Measurements from ENCODE around the gene GMPPB. TPM values are rescaled to one million over a fixed set of nuclear protein-coding genes. Genes with fewer than 3 reads are reported as not detected.

Gene GMPPB
- total RNA-seq, 2 donors from 2014 or later = 12.0 to 21.7 TPM

DNA sequence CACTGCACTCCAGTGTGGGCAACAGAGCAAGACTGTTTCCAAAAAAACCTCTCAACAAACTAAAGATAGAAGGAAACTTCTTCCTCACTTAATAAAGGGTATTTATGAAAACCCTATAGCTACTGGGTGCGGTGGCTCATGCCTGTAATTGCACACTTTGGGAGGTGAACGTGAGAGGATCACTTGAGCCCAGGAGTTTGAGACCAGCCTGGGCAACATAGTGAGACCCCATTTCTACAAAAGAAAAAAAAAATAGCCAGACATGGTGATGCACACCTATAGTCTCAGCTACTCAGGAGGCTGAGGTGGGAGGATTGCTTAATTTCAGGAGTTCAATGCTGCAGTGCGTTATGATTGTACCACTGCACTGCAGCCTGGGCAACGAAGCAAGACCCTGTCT, 40.2 kb upstream of the GMPPB start:
- H3K9me3 ChIP-seq = no peaks in the 10 kb centered on the region
- DNase-seq (ENCODE audit: low spot score) = no peak
- no peak overlapping the region for H3K27ac ChIP-seq
- no peaks in the 10 kb centered on the region for H3K4me1 ChIP-seq
- no peak overlapping the region for H3K4me3 ChIP-seq
- TF ChIP-seq, protein P1, sequence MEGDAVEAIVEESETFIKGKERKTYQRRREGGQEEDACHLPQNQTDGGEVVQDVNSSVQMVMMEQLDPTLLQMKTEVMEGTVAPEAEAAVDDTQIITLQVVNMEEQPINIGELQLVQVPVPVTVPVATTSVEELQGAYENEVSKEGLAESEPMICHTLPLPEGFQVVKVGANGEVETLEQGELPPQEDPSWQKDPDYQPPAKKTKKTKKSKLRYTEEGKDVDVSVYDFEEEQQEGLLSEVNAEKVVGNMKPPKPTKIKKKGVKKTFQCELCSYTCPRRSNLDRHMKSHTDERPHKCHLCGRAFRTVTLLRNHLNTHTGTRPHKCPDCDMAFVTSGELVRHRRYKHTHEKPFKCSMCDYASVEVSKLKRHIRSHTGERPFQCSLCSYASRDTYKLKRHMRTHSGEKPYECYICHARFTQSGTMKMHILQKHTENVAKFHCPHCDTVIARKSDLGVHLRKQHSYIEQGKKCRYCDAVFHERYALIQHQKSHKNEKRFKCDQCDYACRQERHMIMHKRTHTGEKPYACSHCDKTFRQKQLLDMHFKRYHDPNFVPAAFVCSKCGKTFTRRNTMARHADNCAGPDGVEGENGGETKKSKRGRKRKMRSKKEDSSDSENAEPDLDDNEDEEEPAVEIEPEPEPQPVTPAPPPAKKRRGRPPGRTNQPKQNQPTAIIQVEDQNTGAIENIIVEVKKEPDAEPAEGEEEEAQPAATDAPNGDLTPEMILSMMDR (IDR thresholded peaks at IDR 0.05) = no peak
- H3K36me3 ChIP-seq = no peaks in the 10 kb centered on the region
- H3K27me3 ChIP-seq = no peaks in the 10 kb centered on the region

DNA sequence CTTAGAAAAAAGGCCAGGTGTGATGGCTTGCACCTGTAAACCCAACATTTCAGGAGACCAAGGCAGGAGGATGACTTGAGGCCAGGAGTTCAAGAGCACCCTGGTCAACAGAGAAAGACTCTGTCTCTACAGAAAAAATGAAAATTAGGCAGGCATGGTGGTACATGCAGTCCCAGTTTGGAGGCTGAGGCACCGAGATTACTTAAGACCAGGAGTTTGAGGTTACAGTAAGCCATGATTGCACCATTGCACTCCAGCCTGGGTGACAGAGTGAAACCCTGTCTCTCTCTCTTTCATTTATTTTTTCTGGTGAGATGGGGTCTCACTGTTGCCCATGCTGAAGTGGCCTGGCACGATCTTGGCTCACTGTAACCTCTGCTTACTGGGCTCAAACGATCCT, 37.9 kb upstream of the GMPPB start:
- TF ChIP-seq, protein P1 (IDR thresholded peaks at IDR 0.05) = no peak
- Histone ChIP-seq H3K27me3 (no peaks in the 10 kb centered on the region), H3K36me3 (no peaks in the 10 kb centered on the region), H3K4me1 (no peaks in the 10 kb centered on the region), H3K27ac (no peak overlapping the region), H3K4me3 (no peak overlapping the region), H3K9me3 (no peaks in the 10 kb centered on the region)
- DNase-seq (ENCODE audit: low spot score) = peak; percentile 23

DNA sequence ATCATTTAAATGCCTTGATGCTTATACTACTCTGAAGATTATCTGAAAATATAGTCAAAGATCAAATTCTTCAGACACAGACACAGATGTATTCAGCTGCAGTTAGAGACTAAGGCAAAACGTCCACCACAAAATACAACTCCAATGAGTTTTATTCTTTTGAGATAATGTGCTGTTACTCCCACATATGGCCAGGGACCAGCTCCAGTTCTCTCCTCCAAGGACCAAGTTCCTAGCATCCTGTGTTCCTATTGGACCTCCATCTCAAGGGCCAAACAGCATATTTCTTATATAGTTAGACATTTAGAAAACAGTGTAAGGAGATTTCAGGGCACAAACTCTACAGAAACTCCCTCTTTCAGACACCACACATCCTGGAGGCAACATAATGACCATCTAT, 35.5 kb upstream of the GMPPB start:
- Histone ChIP-seq H3K9me3 (no peaks in the 10 kb centered on the region), H3K4me3 (no peak overlapping the region), H3K36me3 (no peaks in the 10 kb centered on the region), H3K27ac (no peak overlapping the region), H3K4me1 (peaks cover 0 to 1% of the 10 kb centered on the region in 2 donors), H3K27me3 (no peaks in the 10 kb centered on the region)
- TF ChIP-seq, protein P1 (IDR thresholded peaks at IDR 0.05) = no peak
- peak; percentile 9 for DNase-seq (ENCODE audit: low spot score)

DNA sequence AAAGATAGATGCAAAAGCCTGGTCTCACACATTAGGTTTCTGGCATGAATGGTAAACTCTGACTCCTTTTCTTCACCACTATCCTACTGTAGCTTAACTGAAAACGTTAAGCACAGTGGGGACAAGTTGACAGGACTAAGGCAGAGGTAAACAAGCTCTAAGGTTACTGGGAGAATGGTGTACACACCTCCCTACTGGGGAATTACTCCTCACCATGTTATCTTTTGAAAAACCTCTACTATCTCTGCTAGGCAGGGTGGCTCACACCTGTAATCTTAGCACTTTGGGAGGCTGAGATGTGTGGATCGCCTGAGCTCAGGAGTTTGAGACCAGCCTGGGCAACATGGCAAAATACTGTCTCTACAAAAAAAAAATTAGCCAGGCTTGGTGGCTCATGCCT, 33.4 kb upstream of the GMPPB start:
- H3K9me3 ChIP-seq = no peaks in the 10 kb centered on the region
- H3K4me3 ChIP-seq = no peak overlapping the region
- H3K4me1 ChIP-seq = peaks cover 0 to 8% of the 10 kb centered on the region in 2 donors
- peak; percentile 11 for DNase-seq (ENCODE audit: low spot score)
- no peak overlapping the region for H3K27ac ChIP-seq
- no peaks in the 10 kb centered on the region for H3K27me3 ChIP-seq
- H3K36me3 ChIP-seq = no peaks in the 10 kb centered on the region
- TF ChIP-seq, protein P1 (IDR thresholded peaks at IDR 0.05) = no peak

DNA sequence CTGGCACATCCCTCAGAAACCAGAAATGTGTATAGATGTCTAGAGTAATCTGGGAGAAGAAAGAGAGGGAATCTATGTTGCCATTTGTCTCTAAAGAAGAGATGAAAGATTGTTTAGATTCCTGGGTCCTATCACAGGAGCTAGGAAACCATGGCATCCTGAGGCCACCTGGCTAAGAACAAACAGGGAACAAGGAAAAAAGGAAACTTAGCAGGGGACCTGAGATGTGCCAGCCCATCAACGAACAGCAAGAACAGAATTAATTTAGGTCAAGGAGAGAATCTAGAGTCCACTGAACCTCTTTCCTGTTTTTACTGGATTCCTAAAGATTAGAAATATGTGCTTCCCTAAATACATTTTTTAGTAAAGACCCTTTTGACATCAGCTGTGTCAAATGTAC, 32.3 kb upstream of the GMPPB start:
- H3K36me3 ChIP-seq = no peaks in the 10 kb centered on the region
- H3K4me3 ChIP-seq = no peak overlapping the region
- TF ChIP-seq, protein P1 (IDR thresholded peaks at IDR 0.05) = no peak
- H3K9me3 ChIP-seq = no peaks in the 10 kb centered on the region
- peak; percentile 5 for DNase-seq (ENCODE audit: low spot score)
- peaks cover 0 to 8% of the 10 kb centered on the region in 2 donors for H3K4me1 ChIP-seq
- H3K27me3 ChIP-seq = no peaks in the 10 kb centered on the region
- no peak overlapping the region for H3K27ac ChIP-seq

DNA sequence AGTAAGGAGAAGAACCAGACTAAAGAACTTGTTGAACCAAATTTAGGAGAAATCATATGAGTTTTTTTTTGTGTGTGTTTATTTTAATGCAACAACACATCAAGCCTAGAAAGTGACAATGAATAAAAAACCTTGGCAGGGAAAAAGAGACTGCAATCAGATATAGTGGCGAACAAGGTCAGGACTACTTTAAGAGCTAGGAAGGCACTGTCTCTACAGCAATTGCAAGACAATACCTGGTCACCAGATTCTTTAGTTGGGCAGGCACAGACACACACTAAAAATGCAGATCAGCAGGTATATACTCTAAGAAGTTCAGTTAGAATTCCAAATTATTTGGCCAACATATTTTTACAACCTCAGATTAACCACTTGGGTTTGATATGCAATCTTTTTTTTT, 30.8 kb upstream of the GMPPB start:
- no peaks in the 10 kb centered on the region for H3K27me3 ChIP-seq
- no peaks in the 10 kb centered on the region for H3K36me3 ChIP-seq
- H3K4me1 ChIP-seq = peaks cover 0 to 8% of the 10 kb centered on the region in 2 donors
- DNase-seq (ENCODE audit: low spot score) = no peak
- H3K9me3 ChIP-seq = no peaks in the 10 kb centered on the region
- H3K4me3 ChIP-seq = no peak overlapping the region
- H3K27ac ChIP-seq = no peak overlapping the region
- TF ChIP-seq, protein P1 (IDR thresholded peaks at IDR 0.05) = no peak
